GM19463 (cell line): ENCODE measurements around the gene MTA3.
"Not testable (repeated sequence)": the region's sequence is repeated elsewhere in the genome, so short reads cannot be mapped to it uniquely, and the experiment has no call there.

ENCODE experiments used
- ATAC-seq: cut with Tn5 transposase; IDR thresholded peaks from one replicate; pipeline ENCODE4 v1.9.1; 2021; ENCODE audit warnings: mild to moderate bottlenecking, moderate library complexity; ENCODE audit not compliant: unreplicated experiment

The MTA3 gene

GRCh38 chr2:42725657-42726056, 157.2 kb downstream of the MTA3 start:
- no peak for ATAC-seq

DNA sequence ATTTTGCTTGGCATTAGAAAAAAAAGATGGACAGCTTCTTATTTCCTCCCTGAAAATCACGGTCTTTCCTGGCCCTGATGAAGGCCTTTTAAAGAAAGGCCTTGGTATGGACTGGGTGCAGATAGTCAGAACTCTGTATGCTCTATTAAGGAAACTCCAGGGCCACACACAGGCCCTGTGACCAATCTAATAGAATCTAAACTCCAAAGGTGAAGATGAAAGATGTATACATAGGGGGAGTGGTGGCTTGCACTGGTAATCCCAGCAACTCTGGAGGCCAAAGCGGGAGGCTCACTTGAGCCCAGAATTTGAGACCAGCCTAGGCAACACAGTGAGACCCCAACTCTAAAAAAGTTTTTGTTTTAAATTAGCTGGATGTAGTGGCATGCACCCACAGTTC, 158.2 kb downstream of the MTA3 start:
- no peak for ATAC-seq

- ATAC-seq: not testable (repeated sequence)
Measured at GRCh38 chr2:42731316-42731715, 162.9 kb downstream of the MTA3 start.

DNA sequence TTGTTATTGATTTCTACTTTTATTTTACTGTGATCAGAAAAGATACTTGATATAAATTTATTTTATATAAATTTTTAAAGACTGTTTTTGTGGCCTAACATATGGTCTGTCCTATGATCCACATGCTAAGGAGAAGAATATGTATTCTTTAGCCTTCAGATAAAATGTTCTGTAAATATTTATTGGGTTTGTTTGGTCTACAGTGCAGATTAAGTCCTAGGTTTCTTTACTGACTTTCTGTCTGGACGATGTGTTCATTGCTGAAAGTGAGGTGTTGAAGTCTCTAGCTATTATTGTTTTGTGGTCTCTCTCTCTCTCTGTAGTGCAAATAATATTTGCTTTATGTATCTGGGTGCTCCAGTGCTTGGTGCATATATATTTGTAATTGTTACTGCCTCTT, 165.4 kb downstream of the MTA3 start:
- no peak for ATAC-seq

DNA sequence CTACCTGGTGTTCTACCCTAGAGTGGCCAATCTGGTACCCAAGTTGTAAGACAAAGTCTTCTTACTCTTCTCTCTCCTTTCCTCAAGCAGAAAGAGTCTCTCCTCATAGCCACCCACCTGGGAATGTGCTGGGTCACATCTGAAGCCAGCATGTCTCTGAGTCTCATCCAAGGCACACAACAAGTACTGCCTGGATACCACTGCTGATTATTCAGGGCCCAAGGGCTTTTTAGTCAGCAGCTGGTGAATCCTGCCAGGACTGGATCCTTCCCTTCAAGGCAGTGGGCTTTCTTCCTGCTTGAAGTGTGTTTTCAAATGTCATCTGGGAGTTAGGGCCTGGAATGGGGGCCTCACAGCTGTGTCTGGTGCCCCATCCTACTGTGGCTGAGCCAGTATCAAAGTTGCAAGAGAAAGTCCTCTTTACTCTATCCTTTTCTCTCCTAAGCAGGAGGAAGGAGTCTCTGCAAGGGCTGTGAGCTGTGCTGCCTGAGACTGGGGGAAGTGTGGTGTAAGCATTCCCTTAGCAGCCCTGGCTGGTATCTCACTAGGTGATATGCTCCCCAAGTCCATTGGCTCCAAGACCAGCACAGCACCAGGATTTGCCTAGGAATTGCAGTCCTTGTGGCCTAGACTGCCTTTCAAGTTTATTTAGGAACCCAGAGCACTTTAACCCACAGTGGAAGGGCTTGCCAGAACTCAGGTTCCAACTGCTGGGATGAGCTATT, 168.3 kb downstream of the MTA3 start:
- ATAC-seq: no peak

DNA sequence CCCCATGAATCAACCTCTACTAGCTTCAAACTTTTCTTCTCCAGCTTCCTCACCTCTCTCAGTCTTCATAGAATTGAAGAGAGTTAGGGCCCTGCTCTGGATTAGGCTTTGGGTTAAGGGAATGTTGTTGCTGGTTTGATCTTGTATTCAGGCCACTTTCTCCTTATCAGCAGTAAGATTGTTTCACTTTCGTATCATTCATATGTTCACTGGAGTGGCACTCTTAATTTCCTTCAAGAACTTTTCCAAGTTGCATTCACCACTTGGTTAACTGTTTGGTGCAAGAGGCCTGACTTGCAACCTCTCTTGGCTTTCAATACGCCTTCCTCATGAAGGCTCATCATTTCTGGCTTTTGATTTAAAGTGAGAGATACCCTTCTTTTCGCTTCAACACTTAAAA, 172.7 kb downstream of the MTA3 start:
- ATAC-seq: no peak

DNA sequence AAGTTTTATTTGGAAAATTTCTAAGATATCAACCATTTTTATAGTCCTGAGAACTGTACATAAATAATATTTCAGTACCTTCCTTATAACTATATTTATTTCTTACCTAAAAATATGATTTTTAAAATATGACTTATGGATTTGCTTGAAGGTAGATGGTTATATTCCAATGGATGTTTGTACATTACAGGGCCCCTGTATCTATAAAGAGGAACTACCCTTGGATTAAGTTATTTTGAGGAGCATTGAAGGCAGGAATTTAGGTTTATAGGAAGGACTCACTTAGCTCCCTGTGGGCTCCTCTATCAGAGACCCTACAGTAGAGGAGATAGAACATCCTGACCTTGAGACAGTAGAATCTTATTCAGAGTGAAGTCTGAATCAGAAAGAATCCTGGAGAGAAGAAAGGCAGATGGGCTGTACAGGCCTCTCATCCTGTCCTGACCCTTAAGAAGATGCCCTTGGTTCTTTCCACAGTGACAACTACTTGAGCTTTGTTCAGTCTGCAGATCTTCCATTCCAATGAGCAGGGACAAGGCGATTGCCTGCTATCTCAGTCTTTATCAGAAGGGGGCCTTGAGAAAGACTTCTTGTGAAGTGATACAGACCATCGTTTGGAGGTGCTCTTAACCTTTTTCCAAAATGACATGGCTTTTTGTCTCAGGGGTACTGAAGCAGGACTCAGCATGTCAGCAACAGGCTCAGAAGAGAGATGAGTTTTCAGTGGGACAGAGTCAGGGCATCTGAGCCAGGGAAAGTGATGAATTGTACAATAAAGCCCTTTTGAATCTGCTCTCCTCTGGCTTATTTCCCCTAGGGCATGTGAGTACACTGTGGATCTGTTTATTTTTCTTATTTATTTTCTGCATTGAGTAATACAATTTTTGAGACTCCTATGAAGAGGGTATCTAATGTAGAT, 174.6 kb downstream of the MTA3 start:
- no peak for ATAC-seq

DNA sequence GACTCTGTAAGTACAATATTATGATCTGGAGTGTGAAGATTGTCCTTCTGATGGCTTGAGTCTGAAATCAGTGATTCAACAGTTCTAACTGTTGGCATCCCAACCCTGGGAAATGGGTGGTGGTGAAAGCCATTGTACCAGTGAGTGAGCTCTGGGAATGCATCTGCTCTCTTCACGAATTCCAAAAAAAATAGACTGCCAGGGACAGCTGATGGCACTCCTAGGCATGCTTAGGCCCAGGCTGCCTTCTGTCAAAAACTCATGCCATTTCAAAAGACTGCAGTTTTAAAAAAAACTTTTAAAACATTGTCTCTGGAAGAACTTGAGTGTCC, 175.2 kb downstream of the MTA3 start:
- no peak for ATAC-seq

DNA sequence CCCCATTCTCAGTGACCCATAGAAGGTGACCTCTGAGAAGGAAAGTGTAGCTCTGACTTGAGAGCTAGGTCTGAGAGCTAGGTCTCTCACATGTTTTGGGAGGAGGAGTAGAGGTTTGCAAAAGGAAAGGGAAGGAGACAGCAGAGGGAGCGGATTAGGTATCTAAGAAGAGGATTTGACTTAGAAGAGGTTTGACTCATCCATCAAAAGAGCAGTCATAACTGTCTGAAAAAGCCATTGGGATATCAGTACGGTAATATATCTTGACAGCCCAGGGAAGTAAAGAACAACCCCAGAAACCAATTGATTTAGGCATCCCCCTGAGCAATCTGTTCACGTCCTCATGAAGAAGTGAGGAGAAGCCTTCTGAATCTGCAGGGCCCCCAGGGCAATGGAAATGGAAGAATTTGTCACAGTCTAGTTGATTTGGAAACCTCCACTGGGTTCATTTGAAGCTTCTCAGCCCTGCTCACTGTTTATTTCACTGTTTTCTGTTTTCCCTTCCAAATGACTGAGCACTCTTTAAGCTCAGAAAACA, 176.2 kb downstream of the MTA3 start:
- ATAC-seq: no peak

DNA sequence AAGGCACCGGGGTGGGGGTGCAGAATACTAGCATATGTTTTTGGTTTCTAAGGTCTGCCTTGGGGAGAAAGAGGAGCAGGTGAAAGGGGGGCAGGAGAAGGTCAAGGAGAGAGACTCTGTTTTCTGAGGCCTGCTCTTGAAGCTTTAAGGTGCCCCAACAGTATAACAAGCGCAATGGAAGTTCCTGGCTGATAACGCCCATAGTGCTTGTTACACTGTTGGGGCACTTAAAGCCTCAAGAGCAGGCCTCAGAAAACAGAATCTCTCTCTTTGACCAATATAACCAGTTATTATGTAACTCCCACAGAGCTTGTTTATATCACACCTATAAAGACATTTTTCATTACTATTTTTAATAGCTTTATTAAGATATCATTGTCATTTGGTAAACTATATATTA, 179.0 kb downstream of the MTA3 start:
- ATAC-seq: no peak

- no peak for ATAC-seq
Measured at GRCh38 chr2:42748840-42749239, 180.4 kb downstream of the MTA3 start.

GRCh38 chr2:42752314-42752713, 183.9 kb downstream of the MTA3 start:
- ATAC-seq: peak; percentile 45

DNA sequence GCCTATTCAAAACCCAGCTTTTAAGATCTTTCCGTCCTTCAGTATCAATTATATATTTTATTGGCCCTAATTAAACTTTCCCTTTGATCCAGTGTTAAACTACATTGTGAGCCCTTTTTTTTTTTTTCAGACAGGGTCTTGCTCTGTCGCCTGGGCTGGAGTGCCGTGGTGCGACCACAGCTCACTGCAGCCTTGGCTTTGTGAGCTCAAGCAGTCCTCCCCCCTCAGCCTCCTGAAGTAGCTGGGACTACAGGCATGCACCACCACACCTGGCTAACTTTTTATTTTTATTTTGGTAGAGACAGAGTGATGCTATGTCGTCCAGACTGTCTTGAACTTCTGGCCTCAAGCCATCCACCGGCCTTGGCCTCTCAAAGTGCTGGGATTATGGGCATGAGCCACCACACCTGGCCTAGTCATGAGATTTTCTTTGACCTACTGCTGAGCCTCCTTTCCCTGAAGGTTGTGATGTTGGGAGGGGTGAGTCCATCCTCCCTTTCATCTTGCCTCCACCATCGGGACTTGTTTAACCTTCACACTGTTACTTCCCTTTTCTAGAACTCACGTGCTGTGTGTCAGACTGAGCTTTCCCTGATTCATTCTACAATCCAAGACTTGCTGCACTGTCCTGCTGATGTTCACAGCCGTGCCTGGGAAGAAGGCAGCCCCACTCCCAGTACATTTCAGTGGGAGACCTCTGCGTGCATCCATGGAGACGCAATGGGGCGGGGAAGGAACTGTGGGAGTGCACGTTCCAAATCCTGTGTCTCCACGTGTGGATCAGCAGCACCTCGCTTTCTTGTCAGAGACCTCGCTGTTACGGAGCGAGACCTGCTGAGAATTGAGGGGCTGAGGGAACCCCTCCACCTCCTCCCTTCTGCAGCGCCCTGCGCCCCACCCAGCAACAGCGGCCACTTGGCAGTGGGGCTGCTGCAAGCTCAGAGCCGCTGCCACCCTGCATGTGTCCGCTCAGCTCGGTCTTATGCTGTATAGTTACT, 184.7 kb downstream of the MTA3 start:
- no peak for ATAC-seq

DNA sequence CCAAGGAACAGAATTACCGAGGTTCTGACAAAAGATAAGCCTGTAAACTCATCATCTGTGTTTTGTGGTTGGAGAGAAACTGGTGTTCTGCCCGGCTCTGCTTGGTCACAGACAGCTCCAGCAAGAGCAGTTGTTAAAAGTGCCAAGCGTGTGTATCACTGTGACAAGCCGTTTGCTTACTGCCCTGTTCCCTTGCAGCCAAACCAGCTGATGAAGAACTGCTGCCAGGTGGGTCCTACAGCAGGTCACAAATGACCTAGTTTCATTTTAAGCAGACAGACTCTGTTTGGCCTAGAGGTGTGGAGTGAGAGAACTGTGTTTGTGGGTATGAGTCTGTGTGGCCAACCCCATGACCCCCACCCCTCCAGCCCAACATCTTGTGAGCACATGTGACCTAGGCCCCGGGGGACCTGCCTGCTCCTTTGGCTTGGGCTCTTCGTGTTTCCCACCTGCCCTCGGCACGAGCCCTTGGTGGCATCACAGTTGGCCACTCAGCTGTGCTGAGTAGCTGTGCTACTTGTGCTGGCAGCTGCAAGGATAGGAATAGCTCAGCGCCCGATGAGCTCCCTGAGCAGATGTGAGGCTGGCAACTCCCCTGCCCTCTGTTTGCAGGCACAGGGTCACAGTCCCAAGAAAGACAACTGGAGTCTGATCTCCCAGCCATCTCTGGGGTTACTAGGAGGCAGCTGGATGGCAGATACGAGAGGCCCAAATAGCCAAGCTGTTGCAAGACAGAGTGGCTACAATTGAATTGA, 185.8 kb downstream of the MTA3 start:
- ATAC-seq: peak; percentile 68

DNA sequence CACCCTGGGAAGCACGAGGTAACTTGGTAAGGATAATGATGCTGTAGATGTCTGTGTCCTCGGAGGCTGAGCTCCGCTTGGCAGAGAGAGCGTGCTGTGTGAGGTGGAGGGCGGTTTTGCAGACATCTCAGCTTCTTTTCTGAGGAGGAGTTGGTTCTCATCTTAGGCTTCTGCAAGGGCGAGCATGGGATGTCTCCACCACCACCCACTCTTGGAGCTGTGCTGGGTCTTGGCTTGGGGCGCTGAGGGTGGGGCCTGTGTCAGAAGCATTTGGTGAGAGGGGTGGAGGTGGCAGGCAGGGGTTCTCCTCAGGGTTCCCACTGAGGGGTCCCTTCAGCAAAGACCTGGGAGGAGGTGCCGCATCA, 186.3 kb downstream of the MTA3 start:
- ATAC-seq: no peak

DNA sequence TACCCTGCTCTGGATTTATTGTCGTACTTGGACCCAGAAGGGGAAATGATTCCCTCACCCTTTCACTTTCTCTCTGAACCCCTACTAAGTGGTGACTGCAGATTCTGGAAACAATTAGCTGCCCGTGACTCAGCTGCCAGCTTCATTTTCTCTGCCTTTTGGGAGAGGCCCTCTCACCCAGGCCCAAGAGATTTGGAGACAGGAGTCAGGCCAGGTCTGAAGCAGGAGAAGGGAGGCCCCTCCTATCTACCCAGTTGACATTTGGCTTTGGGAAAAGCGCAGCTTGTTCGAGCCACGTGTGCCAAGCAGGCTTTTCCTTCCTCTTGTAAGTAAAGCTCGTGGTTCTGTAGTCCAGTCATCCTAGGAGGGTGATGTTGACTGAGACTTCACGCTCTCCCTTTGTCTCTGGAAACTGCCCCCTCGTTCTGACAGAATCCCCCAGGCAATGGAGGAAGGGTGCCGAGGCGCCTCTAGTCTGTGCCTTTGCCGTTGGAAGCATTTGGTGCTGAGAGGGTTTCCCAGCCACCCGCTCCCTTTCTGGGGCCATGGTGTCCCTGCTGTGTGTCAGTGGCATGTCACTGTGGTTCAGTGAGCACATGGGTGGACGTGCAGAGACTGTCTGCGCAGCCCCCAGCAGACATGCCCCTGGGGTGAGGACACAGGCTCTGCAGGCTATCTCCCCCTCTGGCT, 186.9 kb downstream of the MTA3 start:
- no peak for ATAC-seq

DNA sequence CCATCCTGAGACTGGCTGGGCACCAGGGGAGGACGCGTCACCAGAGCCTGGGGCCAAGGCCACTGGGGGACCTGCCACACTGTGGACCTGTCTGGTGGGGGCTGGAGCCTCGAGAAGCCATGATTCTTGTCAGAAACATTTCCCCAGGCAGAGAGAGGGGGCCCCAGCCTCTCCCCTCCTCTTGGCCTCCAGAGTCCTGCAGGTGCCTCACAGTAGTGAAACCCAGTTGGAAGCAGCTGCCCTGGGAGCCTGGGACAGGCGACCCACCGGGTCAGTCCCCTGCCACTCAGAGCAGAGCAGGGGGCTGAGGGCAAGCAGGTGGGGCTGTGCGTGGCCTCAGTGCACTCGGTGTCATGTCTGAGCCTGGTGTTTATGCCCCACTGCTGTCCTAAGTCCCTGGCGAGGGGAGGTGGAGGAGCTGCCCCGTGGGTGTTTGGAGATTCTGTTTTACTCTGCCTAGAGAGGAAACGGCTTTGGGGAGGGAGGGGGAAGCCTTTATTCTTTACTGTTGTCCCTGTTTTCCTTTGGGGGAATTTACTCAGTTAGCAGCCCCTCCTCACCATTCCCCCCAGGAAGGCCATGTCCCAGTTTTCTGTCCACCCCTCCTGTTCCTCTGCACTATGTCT, 187.8 kb downstream of the MTA3 start:
- ATAC-seq: no peak

GRCh38 chr2:42756966-42757513, 188.6 kb downstream of the MTA3 start:
- no peak for ATAC-seq
